Liver (tissue), 9 donors: Measurements from ENCODE around the gene AAK1. TPM values are rescaled to one million over a fixed set of nuclear protein-coding genes. Genes with fewer than 3 reads are reported as not detected.

Experiments used
- DNase-seq: peaks from one replicate; pipeline ENCODE4 v3.0.0-alpha.2; 2017; ENCODE audit warnings: low spot score
- H3K27ac ChIP-seq, 2 donors: one replicate each; pipeline ENCODE4 v1.7.0; 2013; ENCODE audit warnings: inconsistent platforms in 2 of 2, low read length in 2 of 2, control low read depth in 1 of 2, low read depth in 1 of 2, mild to moderate bottlenecking in 1 of 2
- H3K27me3 ChIP-seq, 4 donors: one replicate each; pipeline versions ENCODE4 v1.6.1 to v1.7.0; 2013; ENCODE audit warnings: low read length in 3 of 4, inconsistent platforms in 1 of 4, mild to moderate bottlenecking in 1 of 4, moderate library complexity in 1 of 4; ENCODE audit not compliant: control insufficient read depth in 4 of 4, insufficient read depth in 4 of 4
- H3K36me3 ChIP-seq, 4 donors: one replicate each; pipeline versions ENCODE4 v1.6.1 to v1.7.0; 2013; ENCODE audit warnings: low read length in 3 of 4, mild to moderate bottlenecking in 3 of 4, low read depth in 1 of 4, moderate library complexity in 1 of 4; ENCODE audit not compliant: control insufficient read depth in 4 of 4, insufficient read depth in 3 of 4
- H3K4me1 ChIP-seq, 4 donors: one replicate each; pipeline versions ENCODE4 v1.6.1 to v1.7.0; 2013; ENCODE audit warnings: low read length in 3 of 4, mild to moderate bottlenecking in 3 of 4, moderate library complexity in 1 of 4; ENCODE audit not compliant: control insufficient read depth in 4 of 4, insufficient read depth in 4 of 4
- H3K4me3 ChIP-seq, 3 donors: one replicate each; pipeline versions ENCODE4 v1.6.1 to v1.7.0; 2013; ENCODE audit warnings: low read length in 3 of 3, control low read depth in 1 of 3, low read depth in 1 of 3, mild to moderate bottlenecking in 1 of 3
- H3K9ac ChIP-seq, 2 donors: one replicate each; pipeline ENCODE4 v1.7.0; 2013; ENCODE audit warnings: low read length in 2 of 2, mild to moderate bottlenecking in 2 of 2, moderate library complexity in 2 of 2, control low read depth in 1 of 2, low read depth in 1 of 2
- H3K9me3 ChIP-seq, 4 donors: one replicate each; pipeline versions ENCODE4 v1.6.1 to v1.7.0; 2013; ENCODE audit warnings: low read length in 3 of 4; ENCODE audit not compliant: control insufficient read depth in 4 of 4
- EGR1 ChIP-seq, 2 donors: IDR thresholded peaks; 2 replicates each; pipeline ENCODE4 v1.6.1; 2016 to 2018; ENCODE audit warnings: antibody characterized with exemption in 2 of 2, low read depth in 2 of 2
- FOXA1 ChIP-seq: IDR thresholded peaks from 2 replicates; pipeline ENCODE4 v1.6.1; 2016; ENCODE audit warnings: antibody characterized with exemption
- FOXA2 ChIP-seq: IDR thresholded peaks from 2 replicates; pipeline ENCODE4 v1.6.1; 2016; ENCODE audit warnings: antibody characterized with exemption
- GABPA ChIP-seq, 2 donors: IDR thresholded peaks in 1 of 2; conservative IDR thresholded peaks in 1 of 2; 2 replicates each; pipeline ENCODE4 v1.6.1; 2016; ENCODE audit warnings: antibody characterized with exemption in 2 of 2, mild to moderate bottlenecking in 1 of 2, moderate library complexity in 1 of 2
- HNF4A ChIP-seq, 2 donors: conservative IDR thresholded peaks; 2 replicates each; pipeline ENCODE4 v1.6.1; 2016; ENCODE audit warnings: antibody characterized with exemption in 2 of 2, mild to moderate bottlenecking in 2 of 2
- HNF4G ChIP-seq: IDR thresholded peaks from 2 replicates; pipeline ENCODE4 v1.6.1; 2016; ENCODE audit warnings: antibody characterized with exemption
- JUND ChIP-seq, 2 donors: IDR thresholded peaks; 2 replicates each; pipeline ENCODE4 v1.6.1; 2016; ENCODE audit warnings: antibody characterized with exemption in 2 of 2
- NR2F2 ChIP-seq: IDR thresholded peaks from 2 replicates; pipeline ENCODE4 v1.6.1; 2016; ENCODE audit warnings: antibody characterized with exemption
- RAD21 ChIP-seq, 2 donors: IDR thresholded peaks; 2 replicates each; pipeline ENCODE4 v1.6.1; 2016; ENCODE audit warnings: antibody characterized with exemption in 2 of 2, mild to moderate bottlenecking in 2 of 2
- RXRA ChIP-seq, 2 donors: IDR thresholded peaks; 2 replicates each; pipeline ENCODE4 v1.6.1; 2017 to 2018; ENCODE audit warnings: antibody characterized with exemption in 2 of 2, mild to moderate bottlenecking in 1 of 2
- SP1 ChIP-seq: IDR thresholded peaks from 2 replicates; pipeline ENCODE4 v1.6.1; 2018; ENCODE audit warnings: antibody characterized with exemption, mild to moderate bottlenecking
- TAF1 ChIP-seq: conservative IDR thresholded peaks from 2 replicates; pipeline ENCODE4 v1.6.1; 2016; ENCODE audit warnings: antibody characterized with exemption, mild to moderate bottlenecking
- YY1 ChIP-seq: IDR thresholded peaks from 2 replicates; pipeline ENCODE4 v1.6.1; 2016; ENCODE audit warnings: antibody characterized with exemption, mild to moderate bottlenecking
- WGBS: extraction: QIAGEN DNeasy Blood & Tissue Kit; methylation state at CpG from one replicate; pipeline ENCODE4 v1.1.7; 2013; 5-methylcytosine and 5-hydroxymethylcytosine counted together
- polyA plus RNA-seq, 2 donors: library from polyadenylated mRNA; stranded (reverse) in 1 of 2; unstranded in 1 of 2; fragments of 200-250 nt in 1 of 2; fragments of >200 nt in 1 of 2; fragmentation: Nextera tagmentation in 1 of 2; extraction: Ambion mirVana in 1 of 2; gene quantifications; one replicate each; pipeline versions ENCODE4 v1.2.1 to v1.2.3, GENCODE V29; 2013 to 2015
- total RNA-seq, 2 donors: library from RNA; depleted of rRNA; stranded (reverse); fragments of >200 nt; gene quantifications; one replicate each; pipeline ENCODE4 v1.2.3, GENCODE V29; 2014
- TF ChIP-seq, protein P1 (sequence below): IDR thresholded peaks from 2 replicates; pipeline ENCODE4 v1.6.1; 2016; ENCODE audit warnings: antibody characterized with exemption, mild to moderate bottlenecking
- TF ChIP-seq, protein P2 (sequence below): IDR thresholded peaks from 2 replicates; pipeline ENCODE4 v1.6.1; 2016; ENCODE audit warnings: antibody characterized with exemption
- TF ChIP-seq, protein P3 (sequence below): IDR thresholded peaks from 2 replicates; pipeline ENCODE4 v1.6.1; 2016; ENCODE audit warnings: antibody characterized with exemption
- TF ChIP-seq, protein P4 (sequence below): fragments of 150-350 bp; IDR thresholded peaks from 2 replicates; pipeline ENCODE4 v1.5.1; 2017; ENCODE audit warnings: improper control_type of control experiment, low read depth, low read length; ENCODE audit not compliant: missing input control
- donor health status: healthy.
- donor health status: healthy.
- donor health status: healthy.
- donor health status: healthy.
- donor health status: healthy.

The AAK1 gene
- total and polyA plus RNA-seq, 4 donors = 3.9 to 14.3 (median 11.3) TPM

DNA sequence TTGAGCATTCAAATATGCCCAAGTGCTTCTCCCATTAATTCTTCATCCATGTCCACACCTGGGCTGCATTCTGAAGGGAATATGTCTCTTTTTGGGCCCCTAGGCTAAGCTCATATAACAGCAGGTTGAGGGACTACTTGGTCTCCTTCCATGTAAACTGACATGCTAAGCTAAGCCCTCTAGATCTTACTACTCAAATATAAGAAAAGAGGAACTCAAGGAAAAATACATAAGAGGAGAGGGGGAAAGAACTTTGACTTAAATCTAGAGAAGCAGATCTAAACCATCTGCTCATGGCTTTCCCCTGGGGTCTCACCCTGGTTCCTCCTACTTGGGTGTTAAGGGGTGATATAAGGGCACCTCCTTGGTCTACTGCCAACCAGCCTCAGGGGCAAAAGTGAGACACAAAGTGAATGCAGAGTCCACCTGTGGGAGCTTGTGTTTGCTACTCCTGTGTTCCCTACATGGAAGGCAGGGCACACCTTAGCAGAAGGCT lies 186.5 kb downstream of the AAK1 start:
- no peaks in the 10 kb centered on the region for H3K9me3 ChIP-seq
- no peak overlapping the region for H3K27ac ChIP-seq
- DNase-seq = no peak
- no peak for TF ChIP-seq TAF1
- no peak for TF ChIP-seq HNF4G
- no peak for TF ChIP-seq HNF4A (conservative IDR thresholded peaks at IDR 0.05)
- no peak for TF ChIP-seq RXRA (IDR thresholded peaks at IDR 0.05)
- TF ChIP-seq, protein P1, sequence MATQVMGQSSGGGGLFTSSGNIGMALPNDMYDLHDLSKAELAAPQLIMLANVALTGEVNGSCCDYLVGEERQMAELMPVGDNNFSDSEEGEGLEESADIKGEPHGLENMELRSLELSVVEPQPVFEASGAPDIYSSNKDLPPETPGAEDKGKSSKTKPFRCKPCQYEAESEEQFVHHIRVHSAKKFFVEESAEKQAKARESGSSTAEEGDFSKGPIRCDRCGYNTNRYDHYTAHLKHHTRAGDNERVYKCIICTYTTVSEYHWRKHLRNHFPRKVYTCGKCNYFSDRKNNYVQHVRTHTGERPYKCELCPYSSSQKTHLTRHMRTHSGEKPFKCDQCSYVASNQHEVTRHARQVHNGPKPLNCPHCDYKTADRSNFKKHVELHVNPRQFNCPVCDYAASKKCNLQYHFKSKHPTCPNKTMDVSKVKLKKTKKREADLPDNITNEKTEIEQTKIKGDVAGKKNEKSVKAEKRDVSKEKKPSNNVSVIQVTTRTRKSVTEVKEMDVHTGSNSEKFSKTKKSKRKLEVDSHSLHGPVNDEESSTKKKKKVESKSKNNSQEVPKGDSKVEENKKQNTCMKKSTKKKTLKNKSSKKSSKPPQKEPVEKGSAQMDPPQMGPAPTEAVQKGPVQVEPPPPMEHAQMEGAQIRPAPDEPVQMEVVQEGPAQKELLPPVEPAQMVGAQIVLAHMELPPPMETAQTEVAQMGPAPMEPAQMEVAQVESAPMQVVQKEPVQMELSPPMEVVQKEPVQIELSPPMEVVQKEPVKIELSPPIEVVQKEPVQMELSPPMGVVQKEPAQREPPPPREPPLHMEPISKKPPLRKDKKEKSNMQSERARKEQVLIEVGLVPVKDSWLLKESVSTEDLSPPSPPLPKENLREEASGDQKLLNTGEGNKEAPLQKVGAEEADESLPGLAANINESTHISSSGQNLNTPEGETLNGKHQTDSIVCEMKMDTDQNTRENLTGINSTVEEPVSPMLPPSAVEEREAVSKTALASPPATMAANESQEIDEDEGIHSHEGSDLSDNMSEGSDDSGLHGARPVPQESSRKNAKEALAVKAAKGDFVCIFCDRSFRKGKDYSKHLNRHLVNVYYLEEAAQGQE = no peak
- no peak for TF ChIP-seq EGR1 (IDR thresholded peaks at IDR 0.05; ENCODE audit: low read depth in 2 of 2)
- TF ChIP-seq, protein P2, sequence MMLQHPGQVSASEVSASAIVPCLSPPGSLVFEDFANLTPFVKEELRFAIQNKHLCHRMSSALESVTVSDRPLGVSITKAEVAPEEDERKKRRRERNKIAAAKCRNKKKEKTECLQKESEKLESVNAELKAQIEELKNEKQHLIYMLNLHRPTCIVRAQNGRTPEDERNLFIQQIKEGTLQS = no peak
- TF ChIP-seq SP1 = no peak
- no peak for TF ChIP-seq NR2F2
- no peak for TF ChIP-seq RAD21 (IDR thresholded peaks at IDR 0.05)
- no peak overlapping the region for H3K9ac ChIP-seq
- H3K4me1 ChIP-seq = no peaks in the 10 kb centered on the region
- H3K4me3 ChIP-seq = no peak overlapping the region
- H3K36me3 ChIP-seq = no peaks in the 10 kb centered on the region
- H3K27me3 ChIP-seq = no peaks in the 10 kb centered on the region

DNA sequence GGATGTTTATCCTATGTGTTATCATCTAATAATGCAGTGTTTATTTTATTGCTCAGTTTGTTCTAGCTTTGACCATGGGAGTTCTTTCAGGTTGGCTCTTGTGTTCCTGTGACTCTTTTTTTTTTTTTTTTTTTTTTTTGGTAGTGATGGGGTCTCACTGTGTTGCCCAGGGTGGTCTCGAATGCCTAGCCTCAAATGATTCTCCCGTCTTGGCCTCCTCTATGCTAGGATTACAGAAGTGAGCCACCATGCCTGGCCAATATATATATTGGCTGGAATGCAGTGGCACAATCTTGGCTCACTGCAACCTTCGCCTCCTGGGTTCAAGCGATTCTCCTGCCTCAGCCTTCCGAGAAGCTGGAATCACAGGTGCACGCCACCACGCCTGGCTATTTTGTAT lies 187.4 kb downstream of the AAK1 start:
- no peak overlapping the region for H3K9ac ChIP-seq
- H3K4me3 ChIP-seq = no peak overlapping the region
- no peaks in the 10 kb centered on the region for H3K27me3 ChIP-seq
- no peak overlapping the region for H3K27ac ChIP-seq
- no peak for TF ChIP-seq EGR1 (IDR thresholded peaks at IDR 0.05; ENCODE audit: low read depth in 2 of 2)
- TF ChIP-seq HNF4A (conservative IDR thresholded peaks at IDR 0.05) = no peak
- no peaks in the 10 kb centered on the region for H3K36me3 ChIP-seq
- no peak for DNase-seq
- H3K9me3 ChIP-seq = no peaks in the 10 kb centered on the region
- WGBS = 98% methylated on average over 7 of the region's 7 CpGs
- H3K4me1 ChIP-seq = no peaks in the 10 kb centered on the region

DNA sequence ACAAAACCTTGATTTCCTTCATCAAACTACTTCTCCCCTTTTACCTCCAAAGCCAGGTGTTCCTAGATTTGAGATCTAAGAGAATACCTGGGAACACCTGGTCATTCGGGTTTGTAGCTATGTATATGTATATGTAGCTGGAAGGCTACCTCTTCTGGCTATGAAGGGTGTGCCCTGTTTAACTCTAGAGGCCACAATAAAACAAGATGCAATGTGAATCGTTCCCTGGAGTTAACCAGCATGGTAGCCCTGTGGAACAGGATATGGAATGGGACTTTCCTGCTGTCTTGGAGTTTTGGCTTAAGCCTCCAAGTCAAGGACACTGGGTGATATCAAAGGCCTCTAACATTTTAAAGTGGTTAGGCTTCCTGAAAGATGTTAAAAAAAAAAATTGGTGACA lies 188.6 kb downstream of the AAK1 start:
- H3K4me3 ChIP-seq = no peak overlapping the region
- H3K36me3 ChIP-seq = no peaks in the 10 kb centered on the region
- H3K9ac ChIP-seq = no peak overlapping the region
- DNase-seq = no peak
- H3K4me1 ChIP-seq = no peaks in the 10 kb centered on the region
- no peaks in the 10 kb centered on the region for H3K27me3 ChIP-seq
- no peaks in the 10 kb centered on the region for H3K9me3 ChIP-seq
- WGBS = 86% methylated on average over 2 of the region's 2 CpGs
- no peak overlapping the region for H3K27ac ChIP-seq
- TF ChIP-seq RXRA (IDR thresholded peaks at IDR 0.05) = no peak
- TF ChIP-seq, protein P2 = no peak
- TF ChIP-seq FOXA1 = no peak
- TF ChIP-seq NR2F2 = no peak
- TF ChIP-seq HNF4G = no peak
- TF ChIP-seq, protein P3, sequence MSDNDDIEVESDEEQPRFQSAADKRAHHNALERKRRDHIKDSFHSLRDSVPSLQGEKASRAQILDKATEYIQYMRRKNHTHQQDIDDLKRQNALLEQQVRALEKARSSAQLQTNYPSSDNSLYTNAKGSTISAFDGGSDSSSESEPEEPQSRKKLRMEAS = no peak
- no peak for TF ChIP-seq EGR1 (IDR thresholded peaks at IDR 0.05; ENCODE audit: low read depth in 2 of 2)
- TF ChIP-seq HNF4A (conservative IDR thresholded peaks at IDR 0.05) = no peak
- TF ChIP-seq JUND (IDR thresholded peaks at IDR 0.05) = no peak
- no peak for TF ChIP-seq TAF1
- TF ChIP-seq SP1 = no peak
- no peak for TF ChIP-seq GABPA (IDR thresholded peaks at IDR 0.05 in 1 of 2, conservative IDR thresholded peaks at IDR 0.05 in 1 of 2)
- TF ChIP-seq, protein P4, sequence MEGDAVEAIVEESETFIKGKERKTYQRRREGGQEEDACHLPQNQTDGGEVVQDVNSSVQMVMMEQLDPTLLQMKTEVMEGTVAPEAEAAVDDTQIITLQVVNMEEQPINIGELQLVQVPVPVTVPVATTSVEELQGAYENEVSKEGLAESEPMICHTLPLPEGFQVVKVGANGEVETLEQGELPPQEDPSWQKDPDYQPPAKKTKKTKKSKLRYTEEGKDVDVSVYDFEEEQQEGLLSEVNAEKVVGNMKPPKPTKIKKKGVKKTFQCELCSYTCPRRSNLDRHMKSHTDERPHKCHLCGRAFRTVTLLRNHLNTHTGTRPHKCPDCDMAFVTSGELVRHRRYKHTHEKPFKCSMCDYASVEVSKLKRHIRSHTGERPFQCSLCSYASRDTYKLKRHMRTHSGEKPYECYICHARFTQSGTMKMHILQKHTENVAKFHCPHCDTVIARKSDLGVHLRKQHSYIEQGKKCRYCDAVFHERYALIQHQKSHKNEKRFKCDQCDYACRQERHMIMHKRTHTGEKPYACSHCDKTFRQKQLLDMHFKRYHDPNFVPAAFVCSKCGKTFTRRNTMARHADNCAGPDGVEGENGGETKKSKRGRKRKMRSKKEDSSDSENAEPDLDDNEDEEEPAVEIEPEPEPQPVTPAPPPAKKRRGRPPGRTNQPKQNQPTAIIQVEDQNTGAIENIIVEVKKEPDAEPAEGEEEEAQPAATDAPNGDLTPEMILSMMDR = no peak
- TF ChIP-seq, protein P1 = no peak
- no peak for TF ChIP-seq FOXA2
- TF ChIP-seq YY1 = no peak
- TF ChIP-seq RAD21 (IDR thresholded peaks at IDR 0.05) = no peak
